GM12878 (cell line): ENCODE data around the gene THADA. TPM values are rescaled to one million over a fixed set of nuclear protein-coding genes. Genes with fewer than 3 reads are reported as not detected.

Source experiments
- ATAC-seq: fragments of 200-7000 bp; cut with Tn5 transposase; 3 replicates; pipeline ENCODE4 v1.9.1; 2020; ENCODE audit warnings: mild to moderate bottlenecking, moderate library complexity
- BruUV-seq: library from RNA; stranded (reverse); fragments of 400-500 nt; replicated peaks from 2 replicates; lab custom pipeline; 2021; lab: Mats Ljungman, UMichigan
- CTCF ChIA-PET: fragments of 300-600 bp; sonication (Branson Sonifier 250); formaldehyde crosslinking; extraction: SDS; loops from one replicate; lab custom pipeline; 2021; ENCODE audit warnings: inconsistent platforms; lab: Yijun Ruan, JAX
- POLR2A ChIA-PET: fragments of 350-600 bp; formaldehyde crosslinking; extraction: SDS; loops from one replicate; lab custom pipeline; 2021; ENCODE audit warnings: inconsistent platforms; lab: Charles Lee
- RAD21 ChIA-PET: fragments of 300-600 bp; sonication (Branson Sonifier 250); formaldehyde crosslinking; loops from one replicate; lab custom pipeline; 2023; ENCODE audit warnings: antibody characterized with exemption; ENCODE audit not compliant: unreplicated experiment; lab: Charles Lee
- SMC1A ChIA-PET: fragments of 300-600 bp; sonication (Branson Sonifier 250); formaldehyde crosslinking; loops from one replicate; lab custom pipeline; 2023; ENCODE audit not compliant: unreplicated experiment, uncharacterized antibody; lab: Charles Lee
- DNase-seq: peaks from one replicate; pipeline ENCODE4 v3.0.0-alpha.2; 2011; ENCODE audit warnings: low read depth, low spot score
- FAIRE-seq: peaks from 3 replicates; lab custom pipeline; 2011; peaks lifted over from hg19 to GRCh38; lab: Jason Lieb, UNC
- H2AFZ ChIP-seq: 2 replicates; pipeline ENCODE4 v1.6.0; 2011; ENCODE audit warnings: low read depth, low read length, control low read depth; ENCODE audit not compliant: control insufficient read depth
- H3K27ac ChIP-seq: 2 replicates; pipeline ENCODE4 v1.5.1; 2011; ENCODE audit warnings: control low read depth; ENCODE audit not compliant: control insufficient read depth, insufficient read depth
- H3K27me3 ChIP-seq, 2 experiments: replicated peaks in 1 of 2; 2 replicates each; pipeline versions ENCODE4 v1.6.0 to v1.6.1; 2011; ENCODE audit warnings: low read length in 1 of 2; ENCODE audit not compliant: control insufficient read depth in 2 of 2, insufficient read depth in 2 of 2
- H3K36me3 ChIP-seq, 2 experiments: 2 replicates each; pipeline ENCODE4 v1.5.1; 2011; ENCODE audit warnings: low read length in 1 of 2; ENCODE audit not compliant: control insufficient read depth in 2 of 2, insufficient read depth in 2 of 2
- H3K4me1 ChIP-seq: 2 replicates; pipeline ENCODE4 v1.6.1; 2011; ENCODE audit warnings: mild to moderate bottlenecking, low read length, moderate library complexity, mixed read lengths; ENCODE audit not compliant: control insufficient read depth, insufficient read depth
- H3K4me2 ChIP-seq: 2 replicates; pipeline ENCODE4 v1.6.0; 2011; ENCODE audit warnings: control low read depth; ENCODE audit not compliant: control insufficient read depth, insufficient read depth
- H3K4me3 ChIP-seq: fragments of 200-600 bp; sonication (generic); 2 replicates; pipeline ENCODE4 v1.5.1; 2016
- H3K79me2 ChIP-seq: 2 replicates; pipeline ENCODE4 v1.6.0; 2011; ENCODE audit warnings: low read length; ENCODE audit not compliant: control insufficient read depth, insufficient read depth
- H3K9ac ChIP-seq: 2 replicates; pipeline ENCODE4 v1.8.0; 2011; ENCODE audit warnings: low read length, control low read depth, mixed read lengths; ENCODE audit not compliant: control insufficient read depth, insufficient read depth
- H3K9me3 ChIP-seq: replicated peaks from 3 replicates; pipeline ENCODE4 v1.5.1; 2011; ENCODE audit warnings: mild to moderate bottlenecking, low read length; ENCODE audit not compliant: control insufficient read depth, insufficient read depth
- H4K20me1 ChIP-seq: 2 replicates; pipeline ENCODE4 v1.6.0; 2011; ENCODE audit not compliant: control insufficient read depth, insufficient read depth
- BHLHE40 ChIP-seq, 2 experiments: fragments of 450-650 bp in 1 of 2; IDR thresholded peaks; 2 replicates each; pipeline ENCODE4 v1.6.1; 2011 to 2017; ENCODE audit warnings: low read depth in 2 of 2, borderline replicate concordance in 1 of 2, improper control_type of control experiment in 1 of 2, low read length in 1 of 2, mild to moderate bottlenecking in 1 of 2
- HCFC1 ChIP-seq: fragments of 150-350 bp; IDR thresholded peaks from 2 replicates; pipeline ENCODE4 v1.6.1; 2014; ENCODE audit warnings: low read length
- MTA2 ChIP-seq: fragments of 450-650 bp; IDR thresholded peaks from 2 replicates; pipeline ENCODE4 v1.6.1; 2016; ENCODE audit warnings: low read depth, mild to moderate bottlenecking, moderate library complexity
- RUNX3 ChIP-seq: IDR thresholded peaks from 2 replicates; pipeline ENCODE4 v1.6.1; 2012; ENCODE audit warnings: low read length, inconsistent platforms
- SMAD5 ChIP-seq: IDR thresholded peaks from 2 replicates; pipeline ENCODE4 v1.6.1; 2016; ENCODE audit warnings: antibody characterized with exemption, low read depth
- SP1 ChIP-seq: IDR thresholded peaks from one replicate; pipeline ENCODE4 v1.6.1; 2011; ENCODE audit warnings: low read depth, low read length
- TCF12 ChIP-seq: IDR thresholded peaks from 2 replicates; pipeline ENCODE4 v1.6.1; 2011; ENCODE audit warnings: low read depth, mild to moderate bottlenecking, low read length
- WGBS: methylation state at CpG from one replicate; pipeline ENCODE4 v1.1.6; 2016; ENCODE audit warnings: low lambda C conversion rate; ENCODE audit not compliant: insufficient replicate concordance, insufficient coverage; ENCODE audit errors: missing lambda C conversion rate; 5-methylcytosine and 5-hydroxymethylcytosine counted together
- in situ Hi-C: fragments of 300-500 bp; cut with MboI; formaldehyde crosslinking; loops from 9 replicates; pipeline ENCODE4 v1.14.3; 2018; ENCODE audit warnings: mixed read lengths
- intact Hi-C: fragments of 100-400 bp; cut with micrococcal nuclease; formaldehyde crosslinking; loops from one replicate; pipeline ENCODE4 v1.14.2; 2022; ENCODE audit not compliant: unreplicated experiment
- polyA plus RNA-seq, 11 experiments: library from polyadenylated mRNA; depleted of rRNA in 4 of 11; unstranded in 6 of 11; stranded (reverse) in 5 of 11; fragments of >200 nt; fragmentation: Nextera tagmentation in 4 of 11; fragmentation: Illumina TruSeq in 1 of 11; extraction: Ambion mirVana in 4 of 11; extraction: Trizol in 1 of 11; gene quantifications; 1 replicate in 1 of 11; 2 replicates in 10 of 11; pipeline versions ENCODE4 v1.2.1 to v1.2.3, GENCODE V29; 2011 to 2016; ENCODE audit warnings: inconsistent platforms in 2 of 11, missing spikeins in 2 of 11, low read depth in 1 of 11
- total RNA-seq, 4 experiments: library from RNA; depleted of rRNA in 3 of 4; stranded (reverse); fragments of >200 nt in 3 of 4; fragmentation: Illumina TruSeq in 1 of 4; extraction: Trizol in 1 of 4; gene quantifications; 2 replicates each; pipeline versions ENCODE4 v1.2.1 to v1.2.3, GENCODE V29; 2013 to 2021
- TF ChIP-seq, protein P1 (sequence below): fragments of 450-650 bp; IDR thresholded peaks from 2 replicates; pipeline ENCODE4 v1.6.1; 2017; ENCODE audit warnings: low read depth, mild to moderate bottlenecking, moderate library complexity

Gene THADA
- total and polyA plus RNA-seq, 10 of the 15 experiments (the other 5 are each of a cell fraction or from before 2014, with no cell fraction given): 14.6 to 33.2 (median 23.2) TPM

DNA sequence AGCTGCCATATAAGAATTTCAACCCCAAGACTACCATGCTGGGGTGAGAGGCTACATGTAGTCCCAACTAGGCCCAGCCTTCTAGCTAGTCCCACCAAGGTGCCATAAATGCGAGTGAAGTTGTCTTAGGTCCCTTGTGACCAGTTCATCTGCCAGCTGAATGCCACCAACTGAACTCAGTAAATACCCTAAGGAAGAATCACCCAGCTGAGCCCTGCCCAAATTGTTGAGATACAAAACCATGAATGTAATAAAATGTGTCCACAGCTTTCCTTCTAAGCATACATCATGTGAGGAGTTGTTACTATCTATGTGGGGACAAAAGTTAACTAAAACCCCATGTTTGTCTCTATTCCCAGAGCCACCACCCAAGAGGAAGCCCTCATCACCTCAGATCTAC, 70.3 kb downstream of the THADA start:
- intact Hi-C loops: no loop called here
- Histone ChIP-seq H2AFZ (no peak overlapping the region), H3K9me3 (no peaks in the 10 kb centered on the region), H3K27me3 (no peaks in the 10 kb centered on the region), H3K4me3 (no peak overlapping the region), H3K36me3 (0 out of 4 replicates have a peak, but pooled peaks cover 0 to 7% of the 10 kb centered on the region in 2 experiments), H4K20me1 (no peaks in the 10 kb centered on the region), H3K79me2 (no peaks in the 10 kb centered on the region), H3K27ac (no peak overlapping the region), H3K9ac (no peak overlapping the region), H3K4me2 (no peak overlapping the region), H3K4me1 (no peaks in the 10 kb centered on the region)
- CTCF ChIA-PET: interaction anchor here (1.0 to 1.8 kb wide), 2 partner anchors 11 to 51 kb away, joined by 4 to 6 read pairs; no protein-coding TSS in a partner anchor
- no TSS peak for BruUV-seq
- TF ChIP-seq RUNX3: no peak
- no peak for TF ChIP-seq HCFC1
- TF ChIP-seq, protein P1, sequence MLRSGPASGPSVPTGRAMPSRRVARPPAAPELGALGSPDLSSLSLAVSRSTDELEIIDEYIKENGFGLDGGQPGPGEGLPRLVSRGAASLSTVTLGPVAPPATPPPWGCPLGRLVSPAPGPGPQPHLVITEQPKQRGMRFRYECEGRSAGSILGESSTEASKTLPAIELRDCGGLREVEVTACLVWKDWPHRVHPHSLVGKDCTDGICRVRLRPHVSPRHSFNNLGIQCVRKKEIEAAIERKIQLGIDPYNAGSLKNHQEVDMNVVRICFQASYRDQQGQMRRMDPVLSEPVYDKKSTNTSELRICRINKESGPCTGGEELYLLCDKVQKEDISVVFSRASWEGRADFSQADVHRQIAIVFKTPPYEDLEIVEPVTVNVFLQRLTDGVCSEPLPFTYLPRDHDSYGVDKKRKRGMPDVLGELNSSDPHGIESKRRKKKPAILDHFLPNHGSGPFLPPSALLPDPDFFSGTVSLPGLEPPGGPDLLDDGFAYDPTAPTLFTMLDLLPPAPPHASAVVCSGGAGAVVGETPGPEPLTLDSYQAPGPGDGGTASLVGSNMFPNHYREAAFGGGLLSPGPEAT: no peak
- TF ChIP-seq SP1: no peak
- TF ChIP-seq SMAD5: no peak
- TF ChIP-seq BHLHE40 (IDR thresholded peaks at IDR 0.05; ENCODE audit: borderline replicate concordance in 1 of 2, low read depth in 2 of 2, low read length in 1 of 2): no peak
- TF ChIP-seq MTA2: no peak
- no peak for TF ChIP-seq TCF12
- WGBS: 95% methylated on average over 1 of the region's 1 CpG
- RAD21 ChIA-PET: no interaction called here
- POLR2A ChIA-PET: no interaction called here
- ATAC-seq (no peak), FAIRE-seq (no peak), DNase-seq (no peak)
- SMC1A ChIA-PET: interaction anchor here (0.7 kb wide), 1 partner anchor 12 kb away, joined by 3 read pairs; no protein-coding TSS in a partner anchor
- in situ Hi-C loops: no loop called here
